Astrocyte (in vitro differentiated cells and primary cell): ENCODE measurements around the gene SCYL1. TPM values are rescaled to one million over a fixed set of nuclear protein-coding genes. Genes with fewer than 3 reads are reported as not detected.

Experiments
- DNase-seq: peaks from one replicate; pipeline ENCODE4 v3.0.0-alpha.2; 2010; ENCODE audit warnings: low read depth
- FAIRE-seq: peaks from 2 replicates; lab custom pipeline; 2011; peaks lifted over from hg19 to GRCh38; lab: Jason Lieb, UNC
- H2AFZ ChIP-seq: 2 replicates; pipeline ENCODE4 v1.6.0; 2012; ENCODE audit warnings: low read depth, low read length, inconsistent platforms
- H3K27ac ChIP-seq: 2 replicates; pipeline ENCODE4 v1.5.1; 2011; ENCODE audit warnings: low read depth, low read length, inconsistent platforms
- H3K27me3 ChIP-seq: 2 replicates; pipeline ENCODE4 v1.6.0; 2011; ENCODE audit warnings: low read length, inconsistent platforms; ENCODE audit not compliant: insufficient read depth
- H3K36me3 ChIP-seq: 2 replicates; pipeline ENCODE4 v1.5.1; 2011; ENCODE audit warnings: low read length, inconsistent platforms; ENCODE audit not compliant: insufficient read depth
- H3K4me1 ChIP-seq: 2 replicates; pipeline ENCODE4 v1.5.1; 2011; ENCODE audit warnings: low read length, inconsistent platforms; ENCODE audit not compliant: insufficient read depth
- H3K4me2 ChIP-seq: 2 replicates; pipeline ENCODE4 v1.6.0; 2012; ENCODE audit warnings: low read length, inconsistent platforms
- H3K4me3 ChIP-seq: 2 replicates; pipeline ENCODE4 v1.5.1; 2011; ENCODE audit warnings: low read depth, mild to moderate bottlenecking, low read length, inconsistent platforms; ENCODE audit not compliant: insufficient read depth
- H3K79me2 ChIP-seq: 2 replicates; pipeline ENCODE4 v1.6.0; 2012; ENCODE audit warnings: mild to moderate bottlenecking, low read length, inconsistent platforms; ENCODE audit not compliant: insufficient read depth
- H3K9ac ChIP-seq: 2 replicates; pipeline ENCODE4 v1.6.0; 2012; ENCODE audit warnings: mild to moderate bottlenecking, low read length, inconsistent platforms
- H3K9me3 ChIP-seq: 2 replicates; pipeline ENCODE4 v1.5.1; 2012; ENCODE audit warnings: low read depth, mild to moderate bottlenecking, low read length, inconsistent platforms; ENCODE audit not compliant: insufficient read depth
- H4K20me1 ChIP-seq: 2 replicates; pipeline ENCODE4 v1.6.0; 2012; ENCODE audit warnings: low read length, inconsistent platforms; ENCODE audit not compliant: insufficient read depth
- H3K27ac Mint-ChIP-seq: one replicate; pipeline ENCODE4 v1.8.0; 2021; ENCODE audit warnings: mild to moderate bottlenecking, mixed read lengths; ENCODE audit not compliant: unreplicated experiment
- H3K27me3 Mint-ChIP-seq: one replicate; pipeline ENCODE4 v1.8.0; 2021; ENCODE audit warnings: low read depth, mixed read lengths; ENCODE audit not compliant: unreplicated experiment
- H3K36me3 Mint-ChIP-seq: one replicate; pipeline ENCODE4 v1.8.0; 2021; ENCODE audit warnings: low read depth, mixed read lengths; ENCODE audit not compliant: unreplicated experiment
- H3K4me1 Mint-ChIP-seq: one replicate; pipeline ENCODE4 v1.8.0; 2021; ENCODE audit warnings: low read depth, mixed read lengths; ENCODE audit not compliant: unreplicated experiment
- H3K4me3 Mint-ChIP-seq: one replicate; pipeline ENCODE4 v1.8.0; 2021; ENCODE audit warnings: mild to moderate bottlenecking, moderate library complexity, mixed read lengths; ENCODE audit not compliant: unreplicated experiment
- H3K9me3 Mint-ChIP-seq: one replicate; pipeline ENCODE4 v1.8.0; 2021; ENCODE audit warnings: mild to moderate bottlenecking, mixed read lengths; ENCODE audit not compliant: unreplicated experiment
- CTCF ChIP-seq: IDR thresholded peaks from 2 replicates; pipeline ENCODE4 v1.5.1; 2011; ENCODE audit warnings: low read depth, mild to moderate bottlenecking, inconsistent platforms, low read length, moderate library complexity; ENCODE audit not compliant: insufficient read depth
- EZH2 ChIP-seq: IDR thresholded peaks from 2 replicates; pipeline ENCODE4 v1.6.1; 2012; ENCODE audit warnings: mild to moderate bottlenecking, low read length, inconsistent platforms; ENCODE audit not compliant: insufficient read depth
- total RNA-seq: library from RNA; stranded (reverse); gene quantifications from 2 replicates; pipeline ENCODE4 v1.2.1, GENCODE V29; 2021

The SCYL1 gene
- total RNA-seq, 1 donor from 2014 or later, result 106 TPM

GRCh38 chr11:65479184-65480145 lies 45.4 kb upstream of the SCYL1 start:
- Mint-ChIP-seq H3K36me3 (no peaks in the 10 kb centered on the region), H3K9me3 (no peaks in the 10 kb centered on the region), H3K27me3 (no peaks in the 10 kb centered on the region), H3K27ac (peak overlapping the region; percentile 64), H3K4me1 (peaks cover 42% of the 10 kb centered on the region), H3K4me3 (peak overlapping the region; percentile 72)
- H3K27ac ChIP-seq, result peak overlapping the region; percentile 100
- no peak for FAIRE-seq
- H3K9ac ChIP-seq, result peak overlapping the region; percentile 88
- TF ChIP-seq EZH2 (no peak), CTCF (peak; percentile 33)
- H3K4me1 ChIP-seq, result peaks cover 48% of the 10 kb centered on the region
- peak; percentile 89 for DNase-seq
- peak overlapping the region; percentile 38 for H2AFZ ChIP-seq
- H3K36me3 ChIP-seq, result no peaks in the 10 kb centered on the region
- H3K27me3 ChIP-seq, result no peaks in the 10 kb centered on the region
- peak overlapping the region; percentile 80 for H3K4me2 ChIP-seq
- no peaks in the 10 kb centered on the region for H3K9me3 ChIP-seq
- H3K4me3 ChIP-seq, result peak overlapping the region; percentile 35
- peaks cover 53% of the 10 kb centered on the region for H3K79me2 ChIP-seq
- no peaks in the 10 kb centered on the region for H4K20me1 ChIP-seq

GRCh38 chr11:65482306-65482850 lies 42.5 kb upstream of the SCYL1 start:
- no peaks in the 10 kb centered on the region for H3K27me3 Mint-ChIP-seq
- Histone ChIP-seq H3K27me3 (no peaks in the 10 kb centered on the region), H3K79me2 (peaks cover 41% of the 10 kb centered on the region), H3K27ac (peak overlapping the region; percentile 74), H3K4me2 (no peak overlapping the region), H3K4me3 (no peak overlapping the region), H2AFZ (no peak overlapping the region), H3K9ac (peak overlapping the region; percentile 39), H3K36me3 (no peaks in the 10 kb centered on the region), H3K9me3 (no peaks in the 10 kb centered on the region), H4K20me1 (no peaks in the 10 kb centered on the region), H3K4me1 (peaks cover 56% of the 10 kb centered on the region)
- TF ChIP-seq EZH2 (no peak), CTCF (no peak)
- no peak for FAIRE-seq
- H3K4me1 Mint-ChIP-seq, result peaks cover 60% of the 10 kb centered on the region
- H3K9me3 Mint-ChIP-seq, result no peaks in the 10 kb centered on the region
- H3K27ac Mint-ChIP-seq, result peak overlapping the region; percentile 87
- H3K4me3 Mint-ChIP-seq, result peak overlapping the region; percentile 34
- no peaks in the 10 kb centered on the region for H3K36me3 Mint-ChIP-seq
- DNase-seq, result no peak
